Measurements from ENCODE around the gene ANO1. TPM values are rescaled to one million over a fixed set of nuclear protein-coding genes. Genes with fewer than 3 reads are reported as not detected.

The ANO1 gene
- total RNA-seq, 1 experiment from 2014 or later = 41.7 TPM

DNA sequence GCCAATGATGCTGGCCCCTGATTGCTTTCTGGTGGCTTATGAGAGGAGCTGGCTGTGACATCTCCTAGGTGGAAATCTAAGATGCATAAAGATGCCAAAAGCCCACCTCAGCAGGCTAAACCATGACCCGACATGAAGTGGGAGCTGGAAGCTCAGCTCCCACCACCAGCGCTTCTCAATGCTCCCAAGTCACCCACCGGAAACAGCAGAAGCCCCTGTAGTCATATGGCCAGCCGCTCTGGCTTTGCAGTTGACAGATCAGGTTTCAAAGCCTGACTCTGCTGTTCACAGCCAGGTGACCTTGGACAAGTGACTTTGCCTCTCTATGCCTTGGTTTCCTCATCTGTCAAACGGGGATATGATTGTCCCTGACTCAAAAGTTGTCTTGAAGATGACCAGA is 29.1 kb upstream of the ANO1 start:
- H3K4me2 ChIP-seq (ENCODE audit: low read length) = peak overlapping the region; percentile 35
- no TSS peak for BruUV-seq (replicated peaks)
- intact Hi-C loops (cut with micrococcal nuclease) = no loop called here

DNA sequence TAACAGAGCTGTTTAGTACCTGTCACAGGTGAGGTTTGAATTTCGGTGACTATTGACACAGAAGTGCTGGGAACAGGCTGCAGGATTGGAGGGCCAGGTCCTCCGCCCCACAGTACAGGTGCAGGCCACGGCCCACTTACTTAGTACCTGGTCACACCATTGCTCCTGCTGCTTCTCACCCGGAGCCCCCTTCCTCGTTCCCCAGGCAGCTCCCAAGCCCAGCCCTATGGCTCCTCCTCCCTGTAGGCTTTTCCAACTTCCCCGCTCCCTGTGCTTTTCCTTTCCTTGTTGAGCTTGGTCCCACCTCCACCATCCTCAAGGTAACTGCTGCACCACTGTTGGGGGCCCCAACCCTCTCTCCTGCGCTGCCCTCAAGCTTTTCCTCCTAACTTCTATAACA is 27.9 kb upstream of the ANO1 start:
- ChIA-PET CTCF (interaction anchor here (1.6 kb wide), 1 partner anchor 33 kb away, joined by 4 read pairs; no protein-coding TSS in a partner anchor), RAD21 (ENCODE audit: low non-redundant PET in 1 of 2, low total read pairs in 2 of 2, uncharacterized antibody in 2 of 2, unreplicated experiment in 2 of 2) (no interaction called here), POLR2A (no interaction called here)
- H3K36me3 ChIP-seq (ENCODE audit: control insufficient read depth in 1 of 2, insufficient read depth in 2 of 2, low read length in 2 of 2) = no peaks in the 10 kb centered on the region
- TF ChIP-seq RAD21 (IDR thresholded peaks at IDR 0.05; ENCODE audit: low read depth) = no peak
- TF ChIP-seq SP1 (IDR thresholded peaks at IDR 0.05; ENCODE audit: low read depth) = no peak
- no peak for TF ChIP-seq ZNF274 (IDR thresholded peaks at IDR 0.05; ENCODE audit: low read depth, low read length)
- TF ChIP-seq, protein P1, sequence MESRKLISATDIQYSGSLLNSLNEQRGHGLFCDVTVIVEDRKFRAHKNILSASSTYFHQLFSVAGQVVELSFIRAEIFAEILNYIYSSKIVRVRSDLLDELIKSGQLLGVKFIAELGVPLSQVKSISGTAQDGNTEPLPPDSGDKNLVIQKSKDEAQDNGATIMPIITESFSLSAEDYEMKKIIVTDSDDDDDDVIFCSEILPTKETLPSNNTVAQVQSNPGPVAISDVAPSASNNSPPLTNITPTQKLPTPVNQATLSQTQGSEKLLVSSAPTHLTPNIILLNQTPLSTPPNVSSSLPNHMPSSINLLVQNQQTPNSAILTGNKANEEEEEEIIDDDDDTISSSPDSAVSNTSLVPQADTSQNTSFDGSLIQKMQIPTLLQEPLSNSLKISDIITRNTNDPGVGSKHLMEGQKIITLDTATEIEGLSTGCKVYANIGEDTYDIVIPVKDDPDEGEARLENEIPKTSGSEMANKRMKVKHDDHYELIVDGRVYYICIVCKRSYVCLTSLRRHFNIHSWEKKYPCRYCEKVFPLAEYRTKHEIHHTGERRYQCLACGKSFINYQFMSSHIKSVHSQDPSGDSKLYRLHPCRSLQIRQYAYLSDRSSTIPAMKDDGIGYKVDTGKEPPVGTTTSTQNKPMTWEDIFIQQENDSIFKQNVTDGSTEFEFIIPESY (IDR thresholded peaks at IDR 0.05; ENCODE audit: extremely low read depth, insufficient replicate concordance, low read length) = no peak
- TF ChIP-seq EZH2phosphoT487 (IDR thresholded peaks at IDR 0.05; ENCODE audit: borderline replicate concordance) = no peak
- H2AFZ ChIP-seq (ENCODE audit: low read depth, low read length, poor library complexity, severe bottlenecking) = no peak overlapping the region
- no peak overlapping the region for H3K4me2 ChIP-seq (ENCODE audit: low read length)
- H3K79me2 ChIP-seq (ENCODE audit: insufficient read depth, low read length) = no peaks in the 10 kb centered on the region
- no peak overlapping the region for H3K9ac ChIP-seq (ENCODE audit: low read length)
- peaks cover 6 to 12% of the 10 kb centered on the region in 2 experiments; a peak in 3 of 4 replicates for H3K4me1 ChIP-seq (ENCODE audit: control insufficient read depth in 1 of 2, insufficient read depth in 2 of 2, low read length in 2 of 2)
- H3K9me3 ChIP-seq (ENCODE audit: control insufficient read depth in 1 of 2, insufficient read depth in 1 of 2, low read depth in 1 of 2, low read length in 2 of 2) = peaks cover 0 to 4% of the 10 kb centered on the region in 2 experiments; a peak in 1 of 4 replicates
- no peaks in the 10 kb centered on the region for H3K9me2 ChIP-seq (ENCODE audit: insufficient read depth)
- DNase-seq (ENCODE audit: low read depth, low spot score) (no peak), ATAC-seq (no peak)
- BruUV-seq (replicated peaks) = no TSS peak
- H3K27me3 ChIP-seq (ENCODE audit: insufficient read depth, low read length) = no peaks in the 10 kb centered on the region
- H3K4me3 ChIP-seq (replicated peaks in 1 of 2; ENCODE audit: low read depth in 1 of 2, low read length in 2 of 2) = no peak overlapping the region
- intact Hi-C loops (cut with micrococcal nuclease) = no loop called here
- H3K27ac ChIP-seq (ENCODE audit: low read depth, low read length) = no peak overlapping the region
- H4K20me1 ChIP-seq (ENCODE audit: insufficient read depth) = no peaks in the 10 kb centered on the region

More for the DNA sequence above, 29.1 kb upstream of the ANO1 start:
- CTCF ChIA-PET = interaction anchor here (1.6 kb wide), 1 partner anchor 34 kb away, joined by 4 read pairs; no protein-coding TSS in a partner anchor
- H3K79me2 ChIP-seq (ENCODE audit: insufficient read depth, low read length) = no peaks in the 10 kb centered on the region
- POLR2A ChIA-PET = no interaction called here
- DNase-seq (ENCODE audit: low read depth, low spot score) (no peak), ATAC-seq (no peak)
- no peak for TF ChIP-seq POLR2A (IDR thresholded peaks at IDR 0.05; ENCODE audit: borderline replicate concordance, extremely low read depth, insufficient read depth, insufficient read length)
- TF ChIP-seq, protein P2, sequence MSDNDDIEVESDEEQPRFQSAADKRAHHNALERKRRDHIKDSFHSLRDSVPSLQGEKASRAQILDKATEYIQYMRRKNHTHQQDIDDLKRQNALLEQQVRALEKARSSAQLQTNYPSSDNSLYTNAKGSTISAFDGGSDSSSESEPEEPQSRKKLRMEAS (IDR thresholded peaks at IDR 0.05) = 0 out of 2 replicates have a peak, but pooled peaks have one; percentile 9
- H3K9me3 ChIP-seq (ENCODE audit: control insufficient read depth in 1 of 2, insufficient read depth in 1 of 2, low read depth in 1 of 2, low read length in 2 of 2) = peaks cover 0 to 10% of the 10 kb centered on the region in 2 experiments; a peak in 1 of 4 replicates
- H3K27me3 ChIP-seq (ENCODE audit: insufficient read depth, low read length) = no peaks in the 10 kb centered on the region
- no peaks in the 10 kb centered on the region for H3K36me3 ChIP-seq (ENCODE audit: control insufficient read depth in 1 of 2, insufficient read depth in 2 of 2, low read length in 2 of 2)
- no peaks in the 10 kb centered on the region for H3K9me2 ChIP-seq (ENCODE audit: insufficient read depth)
- no peak overlapping the region for H3K4me3 ChIP-seq (replicated peaks in 1 of 2; ENCODE audit: low read depth in 1 of 2, low read length in 2 of 2)
- H4K20me1 ChIP-seq (ENCODE audit: insufficient read depth) = no peaks in the 10 kb centered on the region
- H3K27ac ChIP-seq (ENCODE audit: low read depth, low read length) = no peak overlapping the region
- RAD21 ChIA-PET (ENCODE audit: low non-redundant PET in 1 of 2, low total read pairs in 2 of 2, uncharacterized antibody in 2 of 2, unreplicated experiment in 2 of 2) = interaction anchor here in 1 of 2 experiments (0.7 kb wide), 1 partner anchor 18 kb away, joined by 3 read pairs; no protein-coding TSS in a partner anchor
- peak overlapping the region; percentile 55 for H2AFZ ChIP-seq (ENCODE audit: low read depth, low read length, poor library complexity, severe bottlenecking)
- H3K4me1 ChIP-seq (ENCODE audit: control insufficient read depth in 1 of 2, insufficient read depth in 2 of 2, low read length in 2 of 2) = peaks cover 6 to 12% of the 10 kb centered on the region in 2 experiments; a peak in 3 of 4 replicates
- no peak overlapping the region for H3K9ac ChIP-seq (ENCODE audit: low read length)

Measured in HCT116 (cell line).